HG03432 (cell line): Measurements from ENCODE around the gene NKX3-2.

ENCODE experiments used
- ATAC-seq: cut with Tn5 transposase; IDR thresholded peaks from one replicate; pipeline ENCODE4 v1.9.1; 2021; ENCODE audit warnings: mild to moderate bottlenecking, moderate library complexity; ENCODE audit not compliant: unreplicated experiment

Gene NKX3-2

DNA sequence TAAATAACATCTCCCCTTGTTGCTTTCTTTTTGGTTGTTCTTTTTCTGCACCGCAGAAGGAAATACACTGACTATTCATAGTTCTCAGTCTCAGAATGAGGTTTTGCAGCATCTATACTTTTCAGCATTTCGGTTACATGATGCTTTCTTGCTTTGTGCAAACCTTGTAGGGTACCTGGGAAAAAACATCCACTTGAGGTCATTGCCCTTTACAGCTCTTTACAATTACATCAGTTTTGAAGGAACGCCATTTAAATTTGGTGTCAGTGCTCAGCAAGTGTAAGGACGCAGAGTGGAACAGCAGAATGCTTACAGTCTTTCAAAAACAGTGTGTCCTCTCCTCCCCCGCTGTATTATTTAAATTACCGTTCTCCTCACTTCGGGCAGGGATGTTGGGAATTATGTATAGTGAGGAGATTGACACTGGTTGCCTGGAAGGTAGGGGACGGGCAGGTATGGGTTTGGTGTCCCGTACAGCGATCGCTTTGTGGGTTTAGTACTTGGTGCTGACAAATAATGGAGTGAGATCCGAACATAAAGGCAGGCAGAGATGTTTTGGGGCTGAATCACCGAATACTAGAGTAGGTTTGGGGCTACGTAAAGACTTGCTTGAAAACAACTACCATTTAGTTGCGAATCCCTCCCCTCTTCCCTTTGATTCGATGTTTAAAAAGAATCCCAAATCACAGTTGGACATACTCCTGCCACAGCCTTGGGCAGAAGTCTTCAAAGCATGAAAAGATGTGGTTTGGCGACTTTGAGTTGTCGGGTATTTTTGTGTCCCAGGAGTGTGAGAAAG, 2.0 kb upstream of the NKX3-2 start:
- ATAC-seq = no peak

DNA sequence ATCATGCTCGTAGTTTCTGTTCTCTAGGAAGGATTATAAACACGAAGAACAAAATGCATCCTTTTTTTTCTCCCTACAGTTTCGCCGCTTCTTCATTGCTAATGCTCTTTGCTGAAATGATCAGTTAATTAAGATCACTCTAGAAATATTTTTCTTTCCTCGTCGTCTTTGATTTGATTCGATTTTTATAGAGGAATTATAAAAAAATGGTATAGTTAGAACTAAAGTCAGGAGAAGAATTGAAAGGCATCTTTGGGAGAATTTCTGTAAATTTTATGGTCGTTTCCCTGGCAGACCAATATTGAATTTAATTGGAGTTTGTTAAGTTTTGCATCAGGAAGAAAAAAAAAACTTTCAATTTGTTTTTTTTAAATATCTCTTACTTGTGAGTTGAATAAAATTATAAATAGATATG, 1.1 kb upstream of the NKX3-2 start:
- ATAC-seq = no peak

DNA sequence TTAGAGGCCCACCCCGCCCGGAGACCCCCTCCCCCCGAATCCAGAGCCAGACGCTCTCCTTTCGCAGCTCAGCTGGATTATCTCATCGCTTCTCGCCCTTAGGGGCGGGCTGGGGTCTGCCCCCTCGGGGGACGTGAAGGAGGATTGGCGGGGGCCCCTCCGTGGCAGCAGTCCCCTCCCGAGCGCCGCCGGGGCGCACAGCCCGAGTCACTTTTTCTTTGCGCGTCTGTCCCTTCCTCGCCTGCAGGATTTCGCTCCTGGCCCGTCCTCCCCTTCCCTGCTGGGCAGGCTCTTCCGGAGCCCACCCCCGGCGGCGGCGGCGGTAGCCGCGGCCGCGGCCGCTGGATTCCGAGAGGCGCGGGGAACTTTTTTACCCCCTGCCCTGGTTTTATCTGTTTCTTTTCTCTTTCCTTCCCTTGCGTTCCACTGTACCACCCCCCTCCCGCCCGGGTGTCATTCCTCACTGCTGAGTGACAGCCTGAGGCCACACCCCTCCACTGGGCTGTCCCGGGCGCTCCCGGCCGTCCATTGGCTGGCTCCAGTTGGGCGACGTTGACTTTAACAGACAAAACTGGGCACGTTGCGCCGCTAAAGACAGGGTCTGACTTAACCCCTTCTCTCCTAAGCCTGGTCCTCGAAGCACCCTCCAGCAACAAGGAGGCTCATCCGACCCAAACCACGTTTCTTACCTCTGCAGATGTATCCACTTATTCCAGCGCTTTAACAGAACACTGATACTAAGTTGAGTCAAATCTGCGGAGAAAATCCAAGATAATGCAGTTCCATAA, 492 bp upstream of the NKX3-2 start:
- ATAC-seq = peak; percentile 63

DNA sequence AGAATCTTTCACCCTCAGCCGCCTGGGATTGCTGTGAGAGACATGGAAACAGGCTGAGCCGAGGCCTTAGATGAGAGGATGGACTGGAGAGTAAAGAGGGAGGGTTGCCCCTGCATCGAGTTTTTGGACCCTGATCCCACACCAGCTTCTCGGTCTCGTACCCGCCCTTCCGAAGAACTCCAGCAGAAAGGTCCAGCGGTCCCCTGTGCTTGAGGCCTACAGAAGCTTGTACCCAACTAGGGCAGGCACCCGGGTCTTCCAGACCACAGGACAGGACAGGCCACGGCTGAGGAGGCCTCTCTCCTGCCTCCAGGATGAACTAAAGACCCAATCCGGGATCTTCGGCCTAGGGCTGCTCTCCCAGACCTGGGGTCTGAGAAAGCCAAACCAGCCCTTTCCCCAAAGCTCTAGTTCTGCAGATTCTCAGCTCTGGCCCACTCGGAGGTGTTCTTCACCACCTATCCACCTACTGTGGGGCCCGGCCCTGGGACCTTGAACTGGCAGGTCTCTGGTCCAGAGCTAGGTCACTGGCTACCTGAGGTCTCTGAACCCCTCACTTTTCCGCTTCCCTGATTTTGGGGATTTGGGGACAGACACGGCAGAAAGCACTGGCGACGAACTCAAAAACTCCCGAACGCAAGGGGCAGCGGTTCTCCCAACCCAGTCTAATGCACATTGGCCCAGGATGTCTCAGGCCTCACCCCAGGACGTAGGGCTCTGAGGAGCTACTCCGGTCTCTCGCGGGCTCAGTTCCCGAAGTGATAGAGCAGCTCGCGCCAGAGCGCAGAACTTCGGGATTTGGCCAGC, 1.1 kb downstream of the NKX3-2 start:
- no peak for ATAC-seq

DNA sequence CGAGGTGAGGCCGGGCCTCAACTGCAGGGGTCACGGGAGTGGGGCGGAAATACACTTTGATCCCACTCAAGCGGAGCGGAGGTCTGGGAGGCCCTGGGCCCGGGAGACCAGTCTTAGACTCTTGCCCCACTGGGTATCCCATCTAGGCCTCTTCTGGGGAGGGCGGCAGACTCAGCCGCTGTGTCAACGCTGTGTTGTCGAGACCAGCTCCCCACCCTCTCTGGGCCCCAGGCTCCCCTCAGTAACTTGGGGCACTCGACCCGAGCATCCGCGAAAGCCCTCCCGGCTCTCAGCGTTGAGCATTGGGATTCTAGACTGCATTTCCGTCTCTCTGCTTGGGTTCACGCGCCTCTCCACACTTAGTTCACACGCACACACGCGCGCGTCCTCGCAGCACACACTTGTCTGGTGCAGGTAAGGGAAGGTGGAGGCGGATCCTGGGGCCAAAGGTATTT, 1.7 kb downstream of the NKX3-2 start:
- no peak for ATAC-seq

DNA sequence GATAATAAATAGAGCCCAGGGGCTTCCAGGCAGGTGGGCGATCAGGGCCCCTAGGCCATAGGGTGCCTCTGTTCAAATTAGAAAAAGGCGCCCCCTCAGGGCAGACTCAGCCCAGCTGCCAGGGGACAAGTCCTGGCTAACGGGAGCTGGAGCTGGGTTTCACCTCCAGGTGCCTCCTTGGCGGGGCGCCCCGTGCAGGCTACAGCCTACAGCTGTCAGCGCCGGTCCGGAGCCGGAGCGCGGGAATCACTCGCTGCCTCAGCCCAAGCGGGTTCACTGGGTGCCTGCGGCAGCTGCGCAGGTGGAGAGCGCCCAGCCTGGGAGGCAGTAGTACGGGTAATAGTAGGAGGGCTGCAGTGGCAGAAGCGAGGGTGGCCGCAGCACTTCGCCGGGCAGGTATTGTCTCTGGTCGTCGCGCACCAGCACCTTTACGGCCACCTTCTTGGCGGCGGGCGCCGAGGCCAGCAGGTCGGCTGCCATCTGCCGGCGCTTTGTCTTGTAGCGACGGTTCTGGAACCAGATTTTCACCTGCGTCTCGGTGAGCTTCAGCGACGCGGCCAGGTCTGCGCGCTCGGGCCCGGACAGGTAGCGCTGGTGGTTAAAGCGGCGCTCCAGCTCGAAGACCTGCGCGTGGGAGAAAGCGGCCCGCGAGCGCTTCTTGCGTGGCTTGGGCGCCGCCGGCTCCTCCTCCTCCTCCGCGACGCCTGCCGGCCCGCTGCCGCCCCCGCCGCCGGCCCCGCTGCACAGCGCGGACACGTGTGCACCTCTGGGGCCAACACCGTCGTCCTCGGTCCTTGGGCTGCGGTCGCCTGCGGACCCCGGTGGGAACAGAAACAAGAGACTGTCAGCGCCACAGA, 2.4 kb downstream of the NKX3-2 start:
- ATAC-seq = peak; percentile 25

DNA sequence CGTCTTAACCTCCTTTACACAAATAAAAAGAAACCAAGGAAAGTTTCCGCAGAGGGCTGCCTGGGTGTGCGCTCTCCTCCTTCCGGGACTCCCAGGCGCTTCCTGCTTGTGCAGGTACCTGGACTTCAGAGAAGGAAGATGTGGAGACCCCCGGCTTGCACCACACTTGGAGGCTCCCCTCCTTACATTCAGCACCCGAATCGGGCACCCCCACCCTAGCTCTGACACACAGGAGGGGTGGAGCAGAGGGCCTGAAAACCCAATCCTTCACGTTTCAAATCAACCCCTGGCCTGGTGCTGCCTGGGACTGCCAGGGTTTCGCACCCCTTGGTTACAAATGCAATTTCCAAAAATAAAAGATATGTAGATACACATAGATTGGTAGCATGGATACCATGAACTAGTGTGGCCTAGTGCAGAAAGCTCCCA, 3.1 kb downstream of the NKX3-2 start:
- ATAC-seq = no peak

DNA sequence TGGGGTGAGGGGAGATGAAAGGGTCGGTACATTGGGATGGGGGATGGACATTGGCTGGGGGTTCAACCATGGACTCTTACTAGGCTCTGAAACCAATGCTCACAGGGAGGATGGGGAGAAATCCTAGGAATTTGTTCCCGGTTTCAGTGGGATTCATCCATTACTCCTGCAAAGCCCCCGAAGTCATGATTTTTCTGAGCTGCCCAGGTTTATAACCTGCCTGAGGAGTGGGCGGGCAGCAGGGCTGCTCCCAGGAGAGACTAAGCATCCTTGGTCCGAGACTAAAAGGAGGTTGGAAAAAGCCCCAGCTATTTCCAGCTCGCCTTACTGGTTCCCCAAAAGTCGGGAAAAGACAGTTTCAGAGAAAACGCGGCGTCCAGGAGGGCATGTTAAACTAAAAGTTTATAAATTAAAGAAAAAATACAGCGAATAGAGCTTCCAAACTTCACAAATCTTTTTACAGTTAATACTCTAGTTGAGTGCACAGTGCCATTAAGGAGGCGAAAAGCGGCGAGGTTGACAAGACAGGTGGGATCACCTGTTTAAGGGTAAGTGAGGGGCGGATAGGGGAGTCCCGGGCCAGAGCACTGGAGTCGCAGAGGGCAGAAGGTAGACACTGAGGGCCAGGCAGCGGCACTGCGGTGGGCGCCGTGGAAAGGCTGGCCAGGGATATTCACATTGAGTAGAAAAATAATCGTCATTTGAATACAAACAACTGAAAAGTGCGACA, 3.7 kb downstream of the NKX3-2 start:
- no peak for ATAC-seq

DNA sequence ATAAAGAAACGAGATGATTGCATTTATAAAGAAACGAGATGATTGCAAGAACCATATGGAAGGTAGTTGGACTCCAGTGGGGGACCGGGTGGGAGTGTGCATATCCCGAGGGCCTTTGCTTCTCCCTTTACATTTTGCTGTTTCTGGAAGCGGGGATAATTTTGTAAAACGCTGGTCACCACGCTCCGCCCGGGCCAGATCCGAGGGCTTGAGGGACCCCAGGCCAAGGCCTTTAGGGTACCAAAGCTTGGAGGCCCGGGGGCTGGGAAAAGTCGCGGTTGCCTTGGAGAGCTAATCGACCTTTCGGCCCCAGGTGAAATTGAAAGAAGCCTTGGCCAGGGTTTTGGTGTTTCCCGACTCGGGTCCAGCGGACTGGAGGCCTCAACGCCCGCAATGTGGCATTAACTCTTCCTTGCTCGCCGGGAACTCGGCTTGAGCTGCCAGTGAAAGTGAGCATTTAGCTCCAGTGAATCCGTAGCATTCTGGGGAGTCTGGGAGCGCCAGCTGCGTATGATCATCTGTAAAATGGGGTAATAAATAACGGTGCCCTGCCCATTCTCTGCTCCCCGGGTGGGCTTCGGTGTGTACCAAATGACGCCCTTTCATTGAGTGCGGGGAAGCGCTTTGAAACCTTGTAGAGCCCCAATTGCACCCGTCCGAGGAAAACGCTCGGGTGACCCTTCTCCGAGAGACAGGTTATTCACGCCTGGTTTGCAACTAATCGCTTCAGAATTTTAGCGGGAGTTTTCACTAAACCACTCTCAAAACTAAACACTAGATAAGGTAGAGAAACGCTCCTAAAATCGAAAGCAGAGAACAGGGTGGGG, 4.5 kb downstream of the NKX3-2 start:
- ATAC-seq = no peak

DNA sequence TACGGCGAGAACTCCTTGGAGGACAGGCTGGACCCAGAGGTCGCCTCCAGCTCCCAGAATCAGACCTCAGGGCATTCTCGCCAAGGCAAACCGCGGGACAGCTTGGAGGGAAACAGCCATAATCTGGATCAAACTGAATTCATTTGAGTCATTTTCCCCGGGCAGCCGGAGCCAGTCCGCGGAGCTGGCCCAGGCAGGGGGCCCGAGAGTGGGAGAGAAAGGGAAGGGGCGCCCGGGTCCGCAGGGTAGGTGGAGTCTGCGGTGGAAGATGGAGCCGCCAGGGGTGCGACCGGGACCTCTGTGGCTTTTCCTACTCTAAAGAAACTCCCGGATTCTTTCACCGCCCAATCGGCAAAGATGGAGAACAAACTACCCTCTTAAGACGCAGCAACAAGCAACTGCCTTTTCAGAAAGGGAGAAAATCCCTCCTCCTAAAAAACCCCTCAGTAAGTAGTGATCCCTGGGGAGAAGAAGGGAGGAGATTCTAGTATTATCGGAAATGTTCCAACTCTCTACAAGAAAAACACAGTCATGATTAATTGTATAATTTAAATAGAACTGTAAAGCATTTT, 5.2 kb downstream of the NKX3-2 start:
- ATAC-seq = no peak

DNA sequence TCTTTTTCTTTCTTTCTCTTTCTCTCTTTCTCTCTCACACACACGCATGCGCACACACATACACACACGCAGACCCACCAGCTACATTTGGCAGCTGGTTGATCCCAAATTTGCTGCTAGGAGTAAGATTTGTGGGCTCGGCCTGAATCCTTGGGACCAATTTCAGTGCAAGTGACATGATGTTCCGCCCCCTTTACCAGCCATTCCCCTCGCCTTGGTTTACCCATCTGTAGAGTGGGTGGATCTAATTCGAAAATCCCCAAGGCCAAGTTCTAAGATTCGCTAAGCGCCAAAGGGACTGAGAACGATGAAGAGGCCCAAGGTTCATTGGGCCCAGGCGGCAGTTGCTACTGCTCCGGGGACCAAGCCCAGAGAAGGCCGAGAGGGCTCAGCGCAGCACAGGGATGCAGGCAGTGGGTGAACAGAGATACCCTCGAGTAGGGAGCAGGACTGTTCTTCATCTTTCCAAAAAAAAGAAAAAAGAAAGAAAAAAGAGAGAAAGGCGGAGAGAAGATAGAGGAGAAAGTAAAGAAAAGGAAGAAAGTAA, 5.8 kb downstream of the NKX3-2 start:
- ATAC-seq = no peak

DNA sequence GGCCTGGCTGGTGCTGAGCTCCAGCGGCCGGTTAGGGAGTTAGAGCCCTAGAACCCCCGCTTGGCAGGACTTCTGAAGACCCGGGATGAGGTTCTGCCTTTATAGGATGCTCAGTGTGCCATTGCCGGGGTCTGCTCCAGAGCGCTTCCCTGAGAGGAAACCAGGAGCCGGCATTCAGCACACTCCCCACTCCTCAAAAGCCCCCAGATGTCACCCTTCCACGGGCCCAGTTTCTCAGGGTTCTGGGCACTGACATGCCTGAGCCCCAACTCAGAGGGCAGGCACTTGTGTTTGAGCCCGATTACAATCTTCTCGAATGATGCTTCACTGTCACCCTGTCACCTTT, 6.5 kb downstream of the NKX3-2 start:
- ATAC-seq = no peak

DNA sequence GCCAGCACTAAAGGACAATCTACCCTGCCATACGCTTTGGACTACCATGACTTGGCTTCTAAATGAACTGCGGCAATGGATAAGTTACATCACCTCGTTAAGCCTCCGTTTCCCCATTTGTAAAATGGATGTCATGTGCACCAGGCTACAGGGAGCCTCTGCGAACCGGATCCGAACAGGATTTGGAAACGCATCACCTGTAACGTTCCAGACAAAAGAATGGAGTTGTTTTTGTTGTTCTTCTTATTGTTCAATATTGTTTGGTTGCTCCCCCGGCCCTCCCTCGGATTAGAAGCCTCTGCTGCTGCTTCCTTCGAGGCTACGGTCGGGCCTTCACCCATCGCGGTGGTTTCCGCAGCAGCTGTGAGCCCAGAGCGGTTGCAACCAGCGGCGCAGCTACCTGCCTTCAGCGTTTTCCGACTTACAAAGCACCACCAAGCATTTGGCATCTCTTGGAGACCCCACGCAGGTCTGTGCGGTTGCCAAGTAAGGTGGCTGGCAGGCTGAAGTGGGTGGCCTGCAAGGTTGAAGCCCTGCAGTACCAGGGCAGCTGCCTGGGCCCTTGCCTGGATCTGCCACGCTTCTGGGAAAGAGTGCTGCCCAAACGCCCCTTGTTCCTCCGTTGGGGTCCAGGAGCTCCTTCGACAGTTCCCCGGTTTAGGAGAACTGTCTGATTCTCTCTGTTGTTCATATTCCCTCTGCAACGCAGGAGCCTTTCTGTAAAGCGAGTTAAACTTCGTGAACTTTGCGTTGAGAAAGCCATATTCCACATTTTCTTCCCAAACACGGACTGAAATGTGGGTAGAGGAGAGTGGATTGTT, 7.1 kb downstream of the NKX3-2 start:
- ATAC-seq = peak; percentile 42

DNA sequence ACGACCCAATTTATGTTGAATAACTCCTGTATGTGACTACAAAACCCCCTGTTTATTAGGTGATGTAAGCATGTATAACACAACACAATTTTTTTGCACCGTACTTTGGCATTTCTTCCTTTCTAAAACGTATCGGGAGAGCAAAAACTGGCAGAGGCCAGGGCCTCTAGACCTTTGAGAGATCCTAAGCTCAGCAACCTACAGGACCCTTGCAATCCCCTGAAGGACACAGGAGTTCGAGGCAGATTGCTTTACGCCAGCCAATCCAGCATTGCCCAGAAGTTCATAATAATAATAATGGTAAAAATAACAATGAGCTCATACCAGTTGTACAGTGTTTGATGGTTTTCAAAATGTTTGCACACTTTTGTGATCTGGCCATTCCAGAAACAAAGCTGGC, 7.7 kb downstream of the NKX3-2 start:
- ATAC-seq = no peak

DNA sequence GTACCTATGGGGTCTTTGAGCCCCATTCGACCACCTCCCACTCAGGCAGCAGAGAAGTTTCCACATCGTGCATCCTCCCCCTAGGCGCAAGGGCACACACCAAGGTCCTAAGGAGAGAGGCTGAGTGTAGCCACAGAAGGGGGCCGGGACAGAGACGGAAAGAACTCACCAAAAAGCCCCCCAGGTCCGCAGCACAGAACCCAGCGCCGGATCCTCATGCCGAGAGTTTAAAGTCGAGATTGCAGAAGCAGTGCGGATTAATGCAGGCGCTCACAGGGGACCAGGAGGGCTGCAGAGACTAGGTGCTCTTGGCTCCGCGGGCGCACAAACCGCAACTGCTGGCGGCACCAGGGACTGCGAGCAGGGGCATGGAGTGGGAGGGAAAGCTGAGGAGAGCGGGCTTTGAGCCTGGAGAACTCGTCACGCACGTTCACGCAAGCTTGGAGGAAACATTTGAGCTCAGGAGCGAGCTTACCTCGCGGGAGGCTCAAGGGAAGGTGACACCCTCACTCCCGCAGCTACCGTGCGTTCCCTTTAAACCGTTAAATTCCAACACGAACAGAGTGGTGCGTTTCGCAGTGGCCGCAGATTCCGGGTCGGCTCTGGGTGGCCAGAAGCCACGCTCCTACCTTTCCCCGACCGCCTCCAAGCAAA, 8.5 kb downstream of the NKX3-2 start:
- no peak for ATAC-seq

DNA sequence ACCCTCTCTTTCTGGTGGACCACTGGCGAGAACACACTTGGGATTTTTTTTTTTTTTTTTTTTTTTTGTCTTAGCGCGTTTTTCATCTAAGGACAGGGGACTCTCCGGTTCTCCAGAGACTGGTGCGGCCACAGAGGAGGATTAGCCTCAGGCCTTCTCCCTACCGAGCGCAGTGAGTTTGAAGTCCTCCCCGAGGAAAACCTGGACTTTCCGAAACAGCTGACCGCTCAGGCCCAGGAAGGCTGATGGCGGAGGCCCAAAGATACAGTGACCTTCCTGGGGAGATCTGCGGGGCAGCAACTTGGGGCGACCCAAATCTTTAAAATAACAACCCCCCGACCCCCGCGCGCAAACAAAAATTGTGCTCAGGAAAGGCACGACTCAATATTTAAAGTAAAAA, 9.2 kb downstream of the NKX3-2 start:
- no peak for ATAC-seq
